PC-3 (cell line): ENCODE measurements around the gene KIF1C.
"Not testable (repeated sequence)": the region's sequence is repeated elsewhere in the genome, so short reads cannot be mapped to it uniquely, and the experiment has no call there.

Experiments used
- CTCF ChIP-seq: fragments of 300-600 bp; sonication (generic); conservative IDR thresholded peaks from 2 replicates; pipeline ENCODE4 v1.5.1; 2017; ENCODE audit warnings: antibody characterized with exemption, low read depth, mild to moderate bottlenecking, low read length
- EZH2 ChIP-seq: fragments of 300-600 bp; sonication (generic); IDR thresholded peaks from one replicate; pipeline ENCODE4 v1.6.1; 2017; ENCODE audit warnings: antibody characterized with exemption, mild to moderate bottlenecking, low read length; ENCODE audit not compliant: unreplicated experiment
- EZH2phosphoT487 ChIP-seq: fragments of 300-600 bp; sonication (generic); IDR thresholded peaks from 2 replicates; pipeline ENCODE4 v1.6.1; 2018; ENCODE audit warnings: mild to moderate bottlenecking, antibody characterized with exemption, low read length, borderline replicate concordance

DNA sequence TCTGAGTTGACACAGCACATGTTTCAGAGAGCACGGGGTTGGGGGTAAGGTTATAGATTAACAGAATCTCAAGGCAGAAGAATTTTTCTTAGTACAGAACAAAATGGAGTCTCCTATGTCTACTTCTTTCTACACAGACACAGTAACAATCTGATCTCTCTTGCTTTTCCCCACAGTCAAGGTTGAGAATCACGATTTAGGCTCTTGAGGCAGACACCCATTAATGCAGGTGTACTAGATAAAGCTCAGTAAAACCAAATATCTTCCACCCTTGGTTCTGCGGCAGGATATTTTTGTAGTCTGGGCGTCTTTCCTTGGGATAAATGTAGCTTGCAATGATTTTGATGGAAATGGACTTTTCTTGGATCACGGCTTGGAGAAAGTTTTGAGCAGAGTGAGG lies 77.7 kb downstream of the KIF1C start:
- not testable (repeated sequence) for TF ChIP-seq CTCF, EZH2, EZH2phosphoT487
